Mammary epithelial cell (primary cell): ENCODE results near the gene POLH.

Experiments used
- CTCF ChIP-seq, 2 donors: IDR thresholded peaks in 1 of 2; conservative IDR thresholded peaks in 1 of 2; 2 replicates each; pipeline ENCODE4 v1.5.1; 2011 to 2012; ENCODE audit warnings: inconsistent platforms in 2 of 2, low read length in 2 of 2, mild to moderate bottlenecking in 2 of 2, control low read depth in 1 of 2, low read depth in 1 of 2; ENCODE audit not compliant: insufficient read depth in 1 of 2; ENCODE audit errors: extremely low read depth in 1 of 2
- EZH2 ChIP-seq: IDR thresholded peaks from 2 replicates; pipeline ENCODE4 v1.6.1; 2012; ENCODE audit warnings: low read length, inconsistent platforms, borderline replicate concordance

DNA sequence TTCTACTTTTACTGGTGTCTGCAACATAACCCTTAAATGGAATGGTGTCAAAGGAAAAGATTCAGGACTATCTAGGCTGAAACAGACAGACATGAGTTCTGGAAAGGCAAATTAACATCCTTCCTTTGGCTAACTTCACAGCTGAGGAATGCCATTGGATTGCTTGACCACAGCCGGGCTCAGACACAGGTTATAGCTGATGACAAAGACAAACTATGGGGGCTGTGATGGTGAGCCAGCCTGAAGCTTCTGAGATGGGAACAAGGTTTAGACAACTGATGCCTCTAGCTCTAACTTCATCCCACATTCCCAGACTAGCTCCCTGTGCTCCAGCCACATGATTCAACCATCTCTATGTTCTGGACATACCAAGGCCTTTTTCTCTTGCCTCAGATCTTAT lies 43.8 kb upstream of the POLH start:
- TF ChIP-seq CTCF (conservative IDR thresholded peaks at IDR 0.05 in 1 of 2, IDR thresholded peaks at IDR 0.05 in 1 of 2; ENCODE audit: extremely low read depth in 1 of 2, insufficient read depth in 1 of 2, low read depth in 1 of 2, low read length in 2 of 2) = no peak
- TF ChIP-seq EZH2 = no peak
